DOHH2 (cell line): Measurements from ENCODE around the gene SLC51A.

Source experiments
- H3F3A ChIP-seq: fragments of 200-600 bp; sonication (generic), shearing (Covaris generic); 2 replicates; pipeline ENCODE4 v1.6.0; 2016; ENCODE audit warnings: antibody characterized with exemption, mild to moderate bottlenecking; ENCODE audit not compliant: control insufficient read depth, insufficient read depth
- H3K27ac ChIP-seq: fragments of 200-600 bp; sonication (generic); 2 replicates; pipeline ENCODE4 v1.5.1; 2014; ENCODE audit warnings: low read depth, mild to moderate bottlenecking, low read length, moderate library complexity
- H3K27me3 ChIP-seq: fragments of 200-600 bp; sonication (generic); 2 replicates; pipeline ENCODE4 v1.6.1; 2014; ENCODE audit warnings: mild to moderate bottlenecking, low read length, mixed read lengths; ENCODE audit not compliant: control insufficient read depth
- H3K36me3 ChIP-seq: fragments of 200-600 bp; sonication (generic); 2 replicates; pipeline ENCODE4 v1.6.1; 2014; ENCODE audit warnings: mild to moderate bottlenecking, low read length, moderate library complexity, mixed read lengths; ENCODE audit not compliant: control insufficient read depth
- H3K4me1 ChIP-seq: fragments of 200-600 bp; sonication (generic); 2 replicates; pipeline ENCODE4 v1.6.1; 2014; ENCODE audit warnings: mild to moderate bottlenecking, low read length, mixed read lengths; ENCODE audit not compliant: control insufficient read depth
- H3K4me2 ChIP-seq: fragments of 200-600 bp; sonication (generic); 2 replicates; pipeline ENCODE4 v1.6.0; 2014; ENCODE audit warnings: mild to moderate bottlenecking, low read length, moderate library complexity
- H3K4me3 ChIP-seq: fragments of 200-600 bp; sonication (generic); 2 replicates; pipeline ENCODE4 v1.5.1; 2014; ENCODE audit warnings: mild to moderate bottlenecking, low read length, mixed read lengths
- H3K79me2 ChIP-seq: fragments of 200-600 bp; sonication (generic); 2 replicates; pipeline ENCODE4 v1.6.1; 2014; ENCODE audit warnings: mild to moderate bottlenecking, low read length, mixed read lengths; ENCODE audit not compliant: control insufficient read depth
- H3K9me2 ChIP-seq: fragments of 200-600 bp; sonication (generic); replicated peaks from 2 replicates; pipeline ENCODE4 v1.6.1; 2014; ENCODE audit warnings: mild to moderate bottlenecking, low read length, mixed read lengths; ENCODE audit not compliant: control insufficient read depth
- H3K9me3 ChIP-seq: fragments of 200-600 bp; sonication (generic); 2 replicates; pipeline ENCODE4 v1.6.1; 2014; ENCODE audit warnings: antibody characterized with exemption, low read length, mixed read lengths; ENCODE audit not compliant: control insufficient read depth, insufficient read depth
- H4K20me1 ChIP-seq: fragments of 200-600 bp; sonication (generic); 2 replicates; pipeline ENCODE4 v1.6.0; 2014; ENCODE audit warnings: low read depth, mild to moderate bottlenecking, antibody characterized with exemption, low read length, moderate library complexity; ENCODE audit not compliant: control insufficient read depth, insufficient read depth
- EZH2phosphoT487 ChIP-seq: fragments of 200-600 bp; sonication (generic); IDR thresholded peaks from 2 replicates; pipeline ENCODE4 v1.6.1; 2017; ENCODE audit warnings: borderline replicate concordance, mild to moderate bottlenecking, antibody characterized with exemption, low read length, moderate library complexity, mixed read lengths
- TF ChIP-seq, protein P1 (sequence below): fragments of 200-600 bp; sonication (generic); IDR thresholded peaks from one replicate; pipeline ENCODE4 v1.5.1; 2014; ENCODE audit warnings: antibody characterized with exemption, mild to moderate bottlenecking, low read depth, low read length; ENCODE audit not compliant: poor library complexity, severe bottlenecking

The SLC51A gene

DNA sequence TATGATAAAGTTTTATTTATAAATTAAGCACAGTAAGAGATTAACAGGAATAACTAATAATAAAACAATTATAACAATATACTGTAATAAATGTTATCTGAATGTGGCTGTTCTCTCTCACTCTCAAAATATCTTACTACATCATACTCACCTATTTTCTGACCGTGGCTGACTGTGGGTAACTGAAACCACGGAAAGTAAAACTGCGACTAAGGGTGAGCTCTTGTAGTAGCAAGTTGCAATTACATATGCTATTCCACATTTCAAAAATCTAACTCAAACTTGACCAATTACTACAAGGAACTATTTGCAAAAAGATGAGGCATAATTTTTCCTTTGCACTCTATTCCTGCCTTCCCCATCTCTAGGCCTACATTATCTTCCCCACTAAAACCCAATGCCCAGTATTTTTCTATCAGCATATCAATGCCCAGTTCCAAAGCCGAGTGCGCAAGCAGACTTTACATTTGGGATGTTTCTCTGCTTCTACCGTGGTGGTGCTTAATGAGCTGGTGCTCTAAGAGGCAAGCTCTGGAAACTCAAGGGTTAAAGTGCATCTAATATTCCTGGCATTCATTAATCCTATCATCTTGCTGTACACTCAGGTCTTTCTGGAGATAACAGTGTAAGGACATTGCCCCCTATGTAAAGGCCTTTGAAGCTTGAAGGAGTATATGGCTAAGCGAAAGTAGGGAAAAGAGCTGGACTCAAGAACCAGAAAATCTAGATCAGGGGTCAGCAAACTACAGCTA, 64.5 kb downstream of the SLC51A start:
- Histone ChIP-seq H3K4me3 (no peak overlapping the region), H3K4me1 (peaks cover 4% of the 10 kb centered on the region; the same call in 1 of the 2 replicates), H4K20me1 (no peaks in the 10 kb centered on the region), H3K9me2 (no peaks in the 10 kb centered on the region), H3F3A (no peaks in the 10 kb centered on the region), H3K27me3 (no peaks in the 10 kb centered on the region), H3K9me3 (no peaks in the 10 kb centered on the region), H3K4me2 (no peak overlapping the region), H3K79me2 (peaks cover 10% of the 10 kb centered on the region), H3K27ac (no peak overlapping the region), H3K36me3 (no peaks in the 10 kb centered on the region)
- TF ChIP-seq, protein P1, sequence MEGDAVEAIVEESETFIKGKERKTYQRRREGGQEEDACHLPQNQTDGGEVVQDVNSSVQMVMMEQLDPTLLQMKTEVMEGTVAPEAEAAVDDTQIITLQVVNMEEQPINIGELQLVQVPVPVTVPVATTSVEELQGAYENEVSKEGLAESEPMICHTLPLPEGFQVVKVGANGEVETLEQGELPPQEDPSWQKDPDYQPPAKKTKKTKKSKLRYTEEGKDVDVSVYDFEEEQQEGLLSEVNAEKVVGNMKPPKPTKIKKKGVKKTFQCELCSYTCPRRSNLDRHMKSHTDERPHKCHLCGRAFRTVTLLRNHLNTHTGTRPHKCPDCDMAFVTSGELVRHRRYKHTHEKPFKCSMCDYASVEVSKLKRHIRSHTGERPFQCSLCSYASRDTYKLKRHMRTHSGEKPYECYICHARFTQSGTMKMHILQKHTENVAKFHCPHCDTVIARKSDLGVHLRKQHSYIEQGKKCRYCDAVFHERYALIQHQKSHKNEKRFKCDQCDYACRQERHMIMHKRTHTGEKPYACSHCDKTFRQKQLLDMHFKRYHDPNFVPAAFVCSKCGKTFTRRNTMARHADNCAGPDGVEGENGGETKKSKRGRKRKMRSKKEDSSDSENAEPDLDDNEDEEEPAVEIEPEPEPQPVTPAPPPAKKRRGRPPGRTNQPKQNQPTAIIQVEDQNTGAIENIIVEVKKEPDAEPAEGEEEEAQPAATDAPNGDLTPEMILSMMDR: no peak

DNA sequence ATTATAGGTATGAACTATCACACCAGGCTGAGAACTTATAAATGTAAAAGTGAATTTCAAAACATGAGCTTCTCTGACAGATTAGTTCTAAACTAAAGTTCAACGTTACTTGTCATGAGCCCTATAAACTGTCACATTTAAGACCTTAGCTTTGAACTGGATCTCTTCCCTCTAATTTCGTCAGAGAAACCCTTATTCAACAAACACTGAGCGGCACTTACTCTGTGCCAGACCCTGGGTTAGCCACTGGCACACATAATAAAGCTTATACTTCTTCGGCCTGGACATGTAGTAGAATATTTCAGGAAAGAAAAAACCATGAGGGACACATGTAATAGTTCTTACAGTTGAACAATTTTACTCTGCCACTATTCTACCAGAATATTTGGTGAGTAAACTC, 65.6 kb downstream of the SLC51A start:
- no peaks in the 10 kb centered on the region for H3F3A ChIP-seq
- H3K9me2 ChIP-seq: no peaks in the 10 kb centered on the region
- no peak overlapping the region for H3K4me2 ChIP-seq
- H3K79me2 ChIP-seq: peaks cover 20% of the 10 kb centered on the region
- H3K4me1 ChIP-seq: peaks cover 15% of the 10 kb centered on the region
- TF ChIP-seq, protein P1: no peak
- TF ChIP-seq EZH2phosphoT487: no peak
- no peaks in the 10 kb centered on the region for H4K20me1 ChIP-seq
- no peak overlapping the region for H3K27ac ChIP-seq
- no peak overlapping the region for H3K4me3 ChIP-seq
- H3K27me3 ChIP-seq: no peaks in the 10 kb centered on the region
- no peaks in the 10 kb centered on the region for H3K36me3 ChIP-seq
- H3K9me3 ChIP-seq: no peaks in the 10 kb centered on the region
